Stimulated activated CD8-positive, alpha-beta memory T cell treated with anti-CD3 and anti-CD28 coated beads, Interleukin-2, amount 100 ng/mL, for 48 hours (primary cell): Measurements from ENCODE around the gene ZNF334.

Experiments used
- DNase-seq, 2 donors: peaks; one replicate each; pipeline ENCODE4 v3.0.0-alpha.2; 2020; ENCODE audit warnings: low read depth in 2 of 2

ZNF334 gene

GRCh38 chr20:46485431-46485830, 27.9 kb downstream of the ZNF334 start:
- DNase-seq, result no peak

GRCh38 chr20:46484954-46485353, 28.4 kb downstream of the ZNF334 start:
- no peak for DNase-seq

- no peak for DNase-seq
Measured at GRCh38 chr20:46483879-46484278, 29.5 kb downstream of the ZNF334 start.

- no peak for DNase-seq
Measured at GRCh38 chr20:46482864-46483263, 30.5 kb downstream of the ZNF334 start.

- no peak for DNase-seq
Measured at GRCh38 chr20:46477640-46478039, 35.7 kb downstream of the ZNF334 start.

- DNase-seq, result no peak
Measured at GRCh38 chr20:46477225-46477624, 36.1 kb downstream of the ZNF334 start.

- no peak for DNase-seq
Measured at GRCh38 chr20:46468508-46468907, 44.9 kb downstream of the ZNF334 start.

GRCh38 chr20:46464451-46464850, 48.9 kb downstream of the ZNF334 start:
- no peak for DNase-seq

- DNase-seq, result no peak
Measured at GRCh38 chr20:46463852-46464251, 49.5 kb downstream of the ZNF334 start.

- DNase-seq, result no peak
Measured at GRCh38 chr20:46461808-46462207, 51.6 kb downstream of the ZNF334 start.

- DNase-seq, result no peak
Measured at GRCh38 chr20:46458866-46459750, 54.3 kb downstream of the ZNF334 start.

GRCh38 chr20:46456255-46457028, 56.9 kb downstream of the ZNF334 start:
- DNase-seq, result no peak

GRCh38 chr20:46455729-46456128, 57.6 kb downstream of the ZNF334 start:
- DNase-seq, result no peak
